ENCODE measurements around the gene TMEM232. TPM values are rescaled to one million over a fixed set of nuclear protein-coding genes. Genes with fewer than 3 reads are reported as not detected.
"Not testable (repeated sequence)": the region's sequence is repeated elsewhere in the genome, so short reads cannot be mapped to it uniquely, and the experiment has no call there.

The TMEM232 gene
- total RNA-seq, 2 experiments from 2014 or later: 1.5 to 2.9 TPM

- Histone ChIP-seq H3K4me3 (ENCODE audit: low read depth, low read length, poor library complexity, severe bottlenecking) (no peak overlapping the region), H3K9me3 (ENCODE audit: low read length) (peaks cover 3% of the 10 kb centered on the region; the same call in 1 of the 2 replicates), H4K20me1 (ENCODE audit: insufficient read depth, low read length) (no peaks in the 10 kb centered on the region), H3K79me2 (ENCODE audit: insufficient read depth, low read depth, low read length) (no peaks in the 10 kb centered on the region), H3K4me1 (ENCODE audit: insufficient read depth, low read length, poor library complexity, severe bottlenecking) (no peaks in the 10 kb centered on the region), H2AFZ (ENCODE audit: low read length) (no peak overlapping the region), H3K27ac (ENCODE audit: low read depth, low read length, poor library complexity, severe bottlenecking) (no peak overlapping the region), H3K9me2 (ENCODE audit: insufficient read depth, low read length) (no peaks in the 10 kb centered on the region; the same call in 1 of the 2 replicates), H3K36me3 (ENCODE audit: insufficient read depth, low read length) (no peaks in the 10 kb centered on the region), H3K4me2 (ENCODE audit: low read length) (no peak overlapping the region)
- intact Hi-C loops (cut with micrococcal nuclease; ENCODE audit: unreplicated experiment): no loop called here
- BruUV-seq (replicated peaks): no TSS peak
- ChIA-PET POLR2A (interaction anchor here (0.6 kb wide), 2 partner anchors 404 to 1684 kb away, joined by 3 read pairs; no protein-coding TSS in a partner anchor), CTCF (ENCODE audit: unreplicated experiment) (no interaction called here)
- DNase-seq (ENCODE audit: low spot score): no peak
- TF ChIP-seq EZH2phosphoT487 (IDR thresholded peaks at IDR 0.05; ENCODE audit: borderline replicate concordance, low read depth, low read length): no peak
- no peak for TF ChIP-seq CTCF (conservative IDR thresholded peaks at IDR 0.05; ENCODE audit: low read length)
Measured at GRCh38 chr5:110681109-110681508, 45.4 kb downstream of the TMEM232 start.

- H3K79me2 ChIP-seq (ENCODE audit: insufficient read depth, low read depth, low read length); CTCF ChIA-PET (ENCODE audit: unreplicated experiment); BruUV-seq (replicated peaks): not testable (repeated sequence)
Measured at GRCh38 chr5:110676554-110676953, 49.9 kb downstream of the TMEM232 start.

GRCh38 chr5:110665184-110665726, 61.2 kb downstream of the TMEM232 start:
- intact Hi-C loops (cut with micrococcal nuclease; ENCODE audit: unreplicated experiment): no loop called here
- ChIA-PET POLR2A (interaction anchor here (0.7 to 0.8 kb wide), 2 partner anchors 12 to 1207 kb away, joined by 4 to 5 read pairs; no protein-coding TSS in a partner anchor), CTCF (ENCODE audit: unreplicated experiment) (no interaction called here)

More at GRCh38 chr5:110676554-110676953, 49.9 kb downstream of the TMEM232 start:
- H3K36me3 ChIP-seq (ENCODE audit: insufficient read depth, low read length); H4K20me1 ChIP-seq (ENCODE audit: insufficient read depth, low read length); POLR2A ChIA-PET; H3K27ac ChIP-seq (ENCODE audit: low read depth, low read length, poor library complexity, severe bottlenecking); H3K9me3 ChIP-seq (ENCODE audit: low read length); H3K4me3 ChIP-seq (ENCODE audit: low read depth, low read length, poor library complexity, severe bottlenecking); H2AFZ ChIP-seq (ENCODE audit: low read length); H3K4me1 ChIP-seq (ENCODE audit: insufficient read depth, low read length, poor library complexity, severe bottlenecking); H3K4me2 ChIP-seq (ENCODE audit: low read length); H3K9me2 ChIP-seq (ENCODE audit: insufficient read depth, low read length); DNase-seq (ENCODE audit: low spot score); intact Hi-C loops (cut with micrococcal nuclease; ENCODE audit: unreplicated experiment): not testable (repeated sequence)

More at GRCh38 chr5:110665184-110665726, 61.2 kb downstream of the TMEM232 start:
- TF ChIP-seq EZH2phosphoT487 (IDR thresholded peaks at IDR 0.05; ENCODE audit: borderline replicate concordance, low read depth, low read length): no peak
- no peak for TF ChIP-seq CTCF (conservative IDR thresholded peaks at IDR 0.05; ENCODE audit: low read length)
- no peaks in the 10 kb centered on the region for H3K79me2 ChIP-seq (ENCODE audit: insufficient read depth, low read depth, low read length)
- peak overlapping the region; percentile 36 for H3K4me2 ChIP-seq (ENCODE audit: low read length)
- peak; percentile 4 for DNase-seq (ENCODE audit: low spot score)
- H3K9me2 ChIP-seq (ENCODE audit: insufficient read depth, low read length): no peaks in the 10 kb centered on the region
- peak overlapping the region; percentile 41; the same call in 1 of the 2 replicates for H2AFZ ChIP-seq (ENCODE audit: low read length)
- peaks cover 18% of the 10 kb centered on the region for H3K4me1 ChIP-seq (ENCODE audit: insufficient read depth, low read length, poor library complexity, severe bottlenecking)
- BruUV-seq (replicated peaks): no TSS peak
- H3K27ac ChIP-seq (ENCODE audit: low read depth, low read length, poor library complexity, severe bottlenecking): no peak overlapping the region
- no peaks in the 10 kb centered on the region for H3K36me3 ChIP-seq (ENCODE audit: insufficient read depth, low read length)
- no peak overlapping the region for H3K4me3 ChIP-seq (ENCODE audit: low read depth, low read length, poor library complexity, severe bottlenecking)
- H4K20me1 ChIP-seq (ENCODE audit: insufficient read depth, low read length): no peaks in the 10 kb centered on the region
- no peaks in the 10 kb centered on the region for H3K9me3 ChIP-seq (ENCODE audit: low read length)

Measured in OCI-LY7 (cell line).